OCI-LY7 (cell line): ENCODE measurements around the gene NAP1L4. TPM values are rescaled to one million over a fixed set of nuclear protein-coding genes. Genes with fewer than 3 reads are reported as not detected.
"Not testable (repeated sequence)": the region's sequence is repeated elsewhere in the genome, so short reads cannot be mapped to it uniquely, and the experiment has no call there.

ENCODE experiments used
- BruUV-seq: library from RNA; stranded (reverse); fragments of 400-500 nt; replicated peaks from 2 replicates; lab custom pipeline; 2021; lab: Mats Ljungman, UMichigan
- CTCF ChIA-PET: fragments of 300-600 bp; sonication (Branson Sonifier 250); formaldehyde crosslinking; loops from one replicate; lab custom pipeline; 2022; ENCODE audit warnings: antibody characterized with exemption; ENCODE audit not compliant: unreplicated experiment; lab: Charles Lee
- POLR2A ChIA-PET: fragments of 300-600 bp; sonication (Branson Sonifier 250); formaldehyde crosslinking; loops from one replicate; lab custom pipeline; 2022; ENCODE audit warnings: antibody characterized with exemption; lab: Charles Lee
- DNase-seq: peaks from one replicate; pipeline ENCODE4 v3.0.0-alpha.2; 2015; ENCODE audit warnings: low spot score
- H2AFZ ChIP-seq: fragments of 200-600 bp; sonication (generic), shearing (Covaris generic); 2 replicates; pipeline ENCODE4 v1.6.1; 2014; ENCODE audit warnings: mild to moderate bottlenecking, antibody characterized with exemption, low read length, moderate library complexity
- H3K27ac ChIP-seq: fragments of 200-600 bp; sonication (generic); 2 replicates; pipeline ENCODE4 v1.5.1; 2014; ENCODE audit warnings: mixed run types, low read depth, mild to moderate bottlenecking, moderate library complexity, low read length, inconsistent platforms; ENCODE audit not compliant: poor library complexity, severe bottlenecking
- H3K36me3 ChIP-seq: fragments of 200-600 bp; sonication (generic); 2 replicates; pipeline ENCODE4 v1.6.1; 2014; ENCODE audit warnings: mild to moderate bottlenecking, antibody characterized with exemption, low read length, moderate library complexity, mixed read lengths; ENCODE audit not compliant: insufficient read depth
- H3K4me1 ChIP-seq: fragments of 200-600 bp; sonication (generic); 2 replicates; pipeline ENCODE4 v1.5.1; 2014; ENCODE audit warnings: mild to moderate bottlenecking, low read length; ENCODE audit not compliant: insufficient read depth, poor library complexity, severe bottlenecking
- H3K4me2 ChIP-seq: fragments of 200-600 bp; sonication (generic); 2 replicates; pipeline ENCODE4 v1.6.1; 2014; ENCODE audit warnings: mild to moderate bottlenecking, low read length
- H3K4me3 ChIP-seq: fragments of 200-600 bp; sonication (generic); 2 replicates; pipeline ENCODE4 v1.5.1; 2014; ENCODE audit warnings: mild to moderate bottlenecking, low read depth, low read length; ENCODE audit not compliant: poor library complexity, severe bottlenecking
- H3K79me2 ChIP-seq: fragments of 200-600 bp; sonication (generic); 2 replicates; pipeline ENCODE4 v1.6.1; 2016; ENCODE audit warnings: low read depth, mild to moderate bottlenecking, low read length, moderate library complexity, mixed read lengths; ENCODE audit not compliant: insufficient read depth
- H3K9me2 ChIP-seq: fragments of 200-600 bp; sonication (generic); 2 replicates; pipeline ENCODE4 v1.6.1; 2016; ENCODE audit warnings: mild to moderate bottlenecking, low read length, mixed read lengths; ENCODE audit not compliant: insufficient read depth
- H3K9me3 ChIP-seq: fragments of 200-600 bp; sonication (generic); 2 replicates; pipeline ENCODE4 v1.6.1; 2014; ENCODE audit warnings: mild to moderate bottlenecking, mixed run types, low read length, mixed read lengths
- H4K20me1 ChIP-seq: fragments of 200-600 bp; sonication (generic); 2 replicates; pipeline ENCODE4 v1.6.1; 2014; ENCODE audit warnings: mild to moderate bottlenecking, antibody characterized with exemption, low read length, moderate library complexity, mixed read lengths; ENCODE audit not compliant: insufficient read depth
- EZH2phosphoT487 ChIP-seq: fragments of 200-600 bp; sonication (generic); IDR thresholded peaks from 2 replicates; pipeline ENCODE4 v1.6.1; 2018; ENCODE audit warnings: low read depth, borderline replicate concordance, mild to moderate bottlenecking, mixed run types, antibody characterized with exemption, low read length, moderate library complexity, mixed read lengths
- intact Hi-C: fragments of 100-400 bp; cut with micrococcal nuclease; formaldehyde crosslinking; loops from one replicate; pipeline ENCODE4 v1.10.0; 2022; ENCODE audit not compliant: unreplicated experiment
- total RNA-seq, 2 experiments: library from RNA; depleted of rRNA in 1 of 2; stranded (reverse); fragments of >200 nt in 1 of 2; shearing (Covaris generic) in 1 of 2; gene quantifications; 2 replicates each; pipeline ENCODE4 v1.2.3, GENCODE V29; 2014 to 2022
- TF ChIP-seq, protein P1 (sequence below): fragments of 200-600 bp; sonication (generic); conservative IDR thresholded peaks from 2 replicates; pipeline ENCODE4 v1.5.1; 2014; ENCODE audit warnings: mild to moderate bottlenecking, antibody characterized with exemption, low read length, moderate library complexity, mixed read lengths

Gene NAP1L4
- total RNA-seq, 2 experiments from 2014 or later = 152 to 183 TPM

DNA sequence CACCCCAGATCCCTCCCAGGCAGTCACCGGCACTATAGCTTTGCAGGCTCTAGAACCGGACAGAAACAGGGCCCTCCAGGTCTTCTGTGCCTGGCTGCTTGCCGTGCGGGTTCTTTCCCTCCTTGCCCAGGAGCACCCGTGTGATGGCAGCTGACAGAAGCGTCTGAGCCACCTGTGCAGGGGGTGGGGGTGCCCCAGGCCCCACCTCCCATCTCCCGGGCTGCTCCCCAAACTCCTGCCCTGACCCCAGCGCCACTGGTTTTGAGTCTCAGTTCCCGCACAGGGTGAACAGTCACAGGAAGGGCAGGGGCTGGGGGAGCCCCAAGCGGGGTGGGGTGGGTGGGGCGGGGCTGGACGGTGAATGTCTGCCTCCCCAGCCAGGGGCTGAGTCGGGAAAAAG is 49.7 kb downstream of the NAP1L4 start:
- Histone ChIP-seq H2AFZ (no peak overlapping the region), H3K9me3 (peaks cover 24% of the 10 kb centered on the region), H3K4me2 (no peak overlapping the region), H3K4me1 (no peaks in the 10 kb centered on the region), H3K9me2 (no peaks in the 10 kb centered on the region), H4K20me1 (no peaks in the 10 kb centered on the region), H3K36me3 (peaks cover 60% of the 10 kb centered on the region), H3K4me3 (no peak overlapping the region), H3K27ac (no peak overlapping the region), H3K79me2 (no peaks in the 10 kb centered on the region)
- intact Hi-C loops = no loop called here
- ChIA-PET POLR2A (no interaction called here), CTCF (interaction anchor here (0.6 kb wide), 1 partner anchor 11 kb away, joined by 3 read pairs; no protein-coding TSS in a partner anchor)
- no peak for DNase-seq
- TF ChIP-seq, protein P1, sequence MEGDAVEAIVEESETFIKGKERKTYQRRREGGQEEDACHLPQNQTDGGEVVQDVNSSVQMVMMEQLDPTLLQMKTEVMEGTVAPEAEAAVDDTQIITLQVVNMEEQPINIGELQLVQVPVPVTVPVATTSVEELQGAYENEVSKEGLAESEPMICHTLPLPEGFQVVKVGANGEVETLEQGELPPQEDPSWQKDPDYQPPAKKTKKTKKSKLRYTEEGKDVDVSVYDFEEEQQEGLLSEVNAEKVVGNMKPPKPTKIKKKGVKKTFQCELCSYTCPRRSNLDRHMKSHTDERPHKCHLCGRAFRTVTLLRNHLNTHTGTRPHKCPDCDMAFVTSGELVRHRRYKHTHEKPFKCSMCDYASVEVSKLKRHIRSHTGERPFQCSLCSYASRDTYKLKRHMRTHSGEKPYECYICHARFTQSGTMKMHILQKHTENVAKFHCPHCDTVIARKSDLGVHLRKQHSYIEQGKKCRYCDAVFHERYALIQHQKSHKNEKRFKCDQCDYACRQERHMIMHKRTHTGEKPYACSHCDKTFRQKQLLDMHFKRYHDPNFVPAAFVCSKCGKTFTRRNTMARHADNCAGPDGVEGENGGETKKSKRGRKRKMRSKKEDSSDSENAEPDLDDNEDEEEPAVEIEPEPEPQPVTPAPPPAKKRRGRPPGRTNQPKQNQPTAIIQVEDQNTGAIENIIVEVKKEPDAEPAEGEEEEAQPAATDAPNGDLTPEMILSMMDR = no peak
- no peak for TF ChIP-seq EZH2phosphoT487
- no TSS peak for BruUV-seq

DNA sequence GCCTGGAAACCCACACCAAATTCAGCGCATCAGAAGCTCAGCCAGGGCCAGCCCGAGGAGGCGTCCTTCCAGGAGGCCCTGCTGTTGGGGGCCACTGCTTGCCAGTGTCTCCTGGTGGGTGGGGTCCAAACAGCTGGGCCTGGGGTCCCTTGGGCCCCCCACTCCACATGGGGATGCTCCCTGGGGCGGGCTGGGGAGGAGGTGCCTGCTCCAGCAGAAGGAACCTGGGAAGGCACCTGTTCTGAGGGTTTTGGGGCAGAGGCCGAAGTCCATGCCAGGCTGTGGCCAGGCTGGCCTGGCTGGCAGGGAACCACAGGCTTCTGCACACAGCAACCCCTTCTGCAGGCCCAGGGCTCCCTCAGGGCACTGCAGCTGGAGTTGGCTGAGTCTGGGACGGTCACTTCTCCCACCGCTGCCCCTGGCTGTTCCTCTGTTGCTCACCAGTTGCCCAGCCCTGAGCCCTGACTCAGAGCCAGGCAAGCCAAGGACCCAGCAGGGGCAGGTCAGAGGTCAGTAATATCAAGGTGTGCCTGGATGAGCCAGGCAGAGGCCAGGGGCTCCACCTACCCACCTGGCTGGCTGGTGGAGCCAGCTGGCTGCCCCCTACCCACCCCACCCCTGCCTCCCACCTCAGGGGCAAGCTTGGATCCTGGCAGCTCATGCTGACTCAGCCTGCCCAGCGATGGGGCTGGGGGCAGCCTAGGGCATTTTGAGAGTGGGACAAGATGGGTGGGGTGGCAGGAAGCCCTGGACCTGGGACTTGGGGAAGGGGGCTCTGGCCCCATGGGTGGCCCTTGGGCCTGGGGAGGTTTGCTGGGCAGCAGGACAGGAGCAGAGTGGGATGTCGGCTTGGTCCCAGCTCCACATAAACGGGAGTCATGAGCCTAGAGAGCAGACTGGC is 51.0 kb downstream of the NAP1L4 start:
- no peak for TF ChIP-seq EZH2phosphoT487
- DNase-seq = no peak
- no TSS peak for BruUV-seq
- H3K4me2 ChIP-seq = no peak overlapping the region
- no peak overlapping the region for H2AFZ ChIP-seq
- H3K4me1 ChIP-seq = no peaks in the 10 kb centered on the region
- peaks cover 25% of the 10 kb centered on the region for H3K9me3 ChIP-seq
- H3K36me3 ChIP-seq = peaks cover 48% of the 10 kb centered on the region
- POLR2A ChIA-PET = no interaction called here
- no peaks in the 10 kb centered on the region for H3K9me2 ChIP-seq
- no peaks in the 10 kb centered on the region for H4K20me1 ChIP-seq
- CTCF ChIA-PET = no interaction called here
- no peak overlapping the region for H3K4me3 ChIP-seq
- no peaks in the 10 kb centered on the region for H3K79me2 ChIP-seq
- intact Hi-C loops = no loop called here
- H3K27ac ChIP-seq = no peak overlapping the region

DNA sequence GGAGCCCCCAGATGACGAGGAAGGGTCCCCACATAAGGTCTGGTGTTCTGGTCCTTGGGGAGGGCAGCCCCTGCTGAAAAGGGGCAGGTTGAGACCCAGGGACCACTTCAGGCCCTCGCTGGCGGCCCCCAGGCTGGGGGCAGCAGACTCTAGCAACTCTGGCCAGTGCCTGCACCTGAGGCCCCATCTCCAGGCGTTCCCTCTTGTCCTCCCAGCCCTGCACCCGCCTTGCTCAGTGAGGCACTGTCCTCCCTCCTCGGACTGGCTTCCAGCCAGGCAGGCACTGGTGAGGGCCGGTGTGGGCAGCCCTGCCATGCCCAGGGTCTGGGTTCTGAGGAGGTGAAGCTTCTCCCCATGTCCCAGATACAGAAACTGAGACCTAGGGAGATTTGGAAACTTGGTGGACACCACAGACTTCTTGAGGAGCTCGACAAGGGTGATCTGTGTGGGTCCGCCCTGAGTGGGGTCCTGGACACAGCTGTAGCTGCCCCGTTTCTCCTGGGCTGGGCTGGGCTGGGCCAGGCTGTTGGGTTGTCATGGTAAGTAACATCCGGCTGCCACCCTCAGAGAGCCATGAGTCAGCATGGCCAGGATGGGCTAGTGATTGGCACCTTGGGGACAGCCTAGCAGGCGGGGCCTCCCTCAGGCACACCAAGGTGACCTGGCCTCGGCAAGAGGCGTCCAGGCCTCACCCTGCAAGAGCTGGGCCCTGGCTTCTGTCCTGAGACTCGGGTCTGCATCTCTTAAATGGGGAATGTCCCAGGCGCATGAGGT is 51.8 kb downstream of the NAP1L4 start:
- Histone ChIP-seq H3K4me2 (no peak overlapping the region), H3K9me3 (peaks cover 25% of the 10 kb centered on the region), H3K79me2 (no peaks in the 10 kb centered on the region), H3K4me1 (no peaks in the 10 kb centered on the region), H3K36me3 (peaks cover 39% of the 10 kb centered on the region), H3K4me3 (no peak overlapping the region), H2AFZ (no peak overlapping the region), H3K9me2 (no peaks in the 10 kb centered on the region), H4K20me1 (no peaks in the 10 kb centered on the region), H3K27ac (no peak overlapping the region)
- CTCF ChIA-PET = no interaction called here
- no peak for TF ChIP-seq EZH2phosphoT487
- TF ChIP-seq, protein P1 = no peak
- no TSS peak for BruUV-seq
- intact Hi-C loops = no loop called here
- POLR2A ChIA-PET = no interaction called here
- no peak for DNase-seq

DNA sequence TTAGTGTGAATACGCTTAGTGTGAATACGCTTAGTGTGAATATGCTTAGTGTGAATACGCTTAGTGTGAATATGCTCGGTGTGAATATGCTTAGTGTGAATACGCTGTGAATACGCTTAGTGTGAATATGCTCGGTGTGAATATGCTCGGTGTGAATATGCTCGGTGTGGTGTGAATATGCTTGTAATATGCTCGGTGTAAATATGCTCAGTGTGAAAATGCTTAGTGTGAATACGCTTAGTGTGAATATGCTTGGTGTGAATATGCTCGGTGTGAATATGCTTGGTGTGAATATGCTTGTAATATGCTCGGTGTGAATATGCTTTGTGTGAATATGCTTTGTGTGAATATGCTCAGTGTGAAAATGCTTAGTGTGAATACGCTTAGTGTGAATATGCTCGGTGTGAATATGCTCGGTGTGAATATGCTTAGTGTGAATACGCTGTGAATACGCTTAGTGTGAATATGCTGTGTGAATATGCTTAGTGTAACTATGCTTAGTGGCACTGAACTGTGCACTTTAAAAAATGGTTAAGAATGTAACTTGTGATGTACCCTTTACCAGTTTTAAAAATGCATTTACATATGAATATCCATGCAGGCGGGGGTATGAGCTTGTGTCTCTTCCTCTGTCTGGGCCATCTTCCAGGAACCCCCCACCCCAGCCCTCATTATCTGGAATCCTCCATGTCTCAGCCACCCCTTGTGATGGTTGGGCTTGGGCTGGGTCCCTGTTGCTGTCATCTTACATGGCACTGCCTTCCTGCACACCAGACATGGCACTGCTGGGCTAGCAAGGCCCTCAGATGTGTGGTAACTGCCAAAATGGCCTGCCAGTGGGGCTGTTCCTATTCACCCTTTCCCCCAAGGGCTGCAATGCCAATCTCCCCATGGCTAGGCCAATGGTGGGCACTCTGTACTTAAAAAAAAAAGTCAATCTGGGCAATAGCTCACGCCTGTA is 53.4 kb downstream of the NAP1L4 start:
- H3K4me1 ChIP-seq, H3K9me2 ChIP-seq, H3K27ac ChIP-seq, intact Hi-C loops, POLR2A ChIA-PET, H3K79me2 ChIP-seq, DNase-seq, BruUV-seq, H3K4me2 ChIP-seq, H3K4me3 ChIP-seq, H4K20me1 ChIP-seq, CTCF ChIA-PET, H2AFZ ChIP-seq: not testable (repeated sequence)
- Histone ChIP-seq H3K9me3 (peaks cover 25% of the 10 kb centered on the region), H3K36me3 (peaks cover 23% of the 10 kb centered on the region)
